ENCODE results near the gene PCDHA10.
"Not testable (repeated sequence)": the region's sequence is repeated elsewhere in the genome, so short reads cannot be mapped to it uniquely, and the experiment has no call there.

PCDHA10 gene

GRCh38 chr5:140842798-140843733 is 12.6 kb upstream of the PCDHA10 start:
- DNase-seq (ENCODE audit: low read depth, low spot score), result no peak

GRCh38 chr5:140848139-140849102 is 7.3 kb upstream of the PCDHA10 start, which contains the start of gene PCDHA9:
Gene PCDHA9 (plus strand): TSS chr5:140848382. CDS start chr5:140848496, 114 bp downstream.
- DNase-seq (ENCODE audit: low read depth, low spot score), result not testable (repeated sequence)

GRCh38 chr5:140849831-140850634 is 5.7 kb upstream of the PCDHA10 start:
- not testable (repeated sequence) for DNase-seq (ENCODE audit: low read depth, low spot score)

GRCh38 chr5:140857177-140857986 is 1.7 kb downstream of the PCDHA10 start:
- no peak for DNase-seq (ENCODE audit: low read depth, low spot score)

- DNase-seq (ENCODE audit: low read depth, low spot score), result no peak
These were observed 2.2 kb downstream of the PCDHA10 start for GRCh38 chr5:140857987-140858240.

- DNase-seq (ENCODE audit: low read depth, low spot score), result no peak
These were observed 7.0 kb downstream of the PCDHA10 start for GRCh38 chr5:140862441-140863295.

GRCh38 chr5:140868721-140869554 is 13.2 kb downstream of the PCDHA10 start, which contains the start of gene PCDHA11:
Gene PCDHA11 (plus strand): TSS chr5:140868957. CDS start chr5:140869104, 147 bp downstream.
- DNase-seq (ENCODE audit: low read depth, low spot score), result no peak

- no peak for DNase-seq (ENCODE audit: low read depth, low spot score)
These were observed 13.8 kb downstream of the PCDHA10 start for GRCh38 chr5:140869555-140869886.

- DNase-seq (ENCODE audit: low read depth, low spot score), result no peak
These were observed 14.8 kb downstream of the PCDHA10 start for GRCh38 chr5:140870221-140871201.

GRCh38 chr5:140875085-140876065 is 19.7 kb downstream of the PCDHA10 start, which contains the start of gene PCDHA12:
Gene PCDHA12 (plus strand): TSS chr5:140875308. CDS start chr5:140875473, 165 bp downstream.
- DNase-seq (ENCODE audit: low read depth, low spot score), result no peak

GRCh38 chr5:140876541-140877261 is 21.0 kb downstream of the PCDHA10 start:
- not testable (repeated sequence) for DNase-seq (ENCODE audit: low read depth, low spot score)

- no peak for DNase-seq (ENCODE audit: low read depth, low spot score)
These were observed 21.5 kb downstream of the PCDHA10 start for GRCh38 chr5:140877262-140877581.

- DNase-seq (ENCODE audit: low read depth, low spot score), result no peak
These were observed 26.3 kb downstream of the PCDHA10 start, which contains the start of gene PCDHA13 for GRCh38 chr5:140881889-140882590. Gene PCDHA13 (plus strand): TSS chr5:140882124. CDS start chr5:140882269, 145 bp downstream.

GRCh38 chr5:140882591-140882899 is 26.8 kb downstream of the PCDHA10 start:
- no peak for DNase-seq (ENCODE audit: low read depth, low spot score)

GRCh38 chr5:140883373-140883772 is 27.7 kb downstream of the PCDHA10 start:
- DNase-seq (ENCODE audit: low read depth, low spot score), result no peak

All from brain pericyte (primary cell).